Measurements from ENCODE around the gene APOBR.
"Not testable (repeated sequence)": the region's sequence is repeated elsewhere in the genome, so short reads cannot be mapped to it uniquely, and the experiment has no call there.

APOBR gene

DNA sequence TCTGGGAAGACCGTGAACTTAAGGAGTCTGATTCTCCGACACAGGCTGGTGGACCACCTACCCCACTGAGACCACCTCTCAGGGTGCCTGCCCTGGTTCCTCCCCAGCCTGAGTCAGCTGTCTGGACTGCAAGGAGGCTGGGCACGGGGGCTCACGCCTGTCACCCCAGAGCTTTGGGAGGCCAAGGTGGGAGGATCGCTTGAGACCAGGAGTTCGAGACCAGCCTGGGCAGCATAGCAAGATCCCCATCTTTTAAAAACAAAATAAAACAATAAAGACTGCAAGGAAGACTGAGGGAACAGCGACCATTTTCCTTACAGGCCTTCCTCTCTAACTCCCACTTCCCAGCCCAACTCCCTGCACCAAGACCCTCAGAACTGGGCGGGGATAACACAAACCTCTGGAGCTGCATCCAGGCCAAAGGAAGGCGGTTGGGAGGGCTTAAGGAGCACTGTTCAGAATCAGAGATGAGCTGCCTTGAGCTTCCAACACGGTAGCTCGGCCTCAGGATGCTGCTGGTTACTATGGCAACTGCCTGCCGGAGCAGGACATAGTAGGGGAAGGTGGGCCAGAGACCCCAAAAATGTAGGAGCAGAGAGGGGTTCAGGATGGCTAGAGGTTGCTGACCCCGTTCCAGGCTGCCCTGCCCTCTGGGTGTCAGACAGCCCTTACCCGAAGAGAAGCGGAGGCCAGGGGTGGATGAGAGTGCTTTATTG lies 4.4 kb downstream of the APOBR start:
- no peak for DNase-seq

- DNase-seq, result no peak
Observed at GRCh38 chr16:28499854-28500253, 5.4 kb downstream of the APOBR start.

DNA sequence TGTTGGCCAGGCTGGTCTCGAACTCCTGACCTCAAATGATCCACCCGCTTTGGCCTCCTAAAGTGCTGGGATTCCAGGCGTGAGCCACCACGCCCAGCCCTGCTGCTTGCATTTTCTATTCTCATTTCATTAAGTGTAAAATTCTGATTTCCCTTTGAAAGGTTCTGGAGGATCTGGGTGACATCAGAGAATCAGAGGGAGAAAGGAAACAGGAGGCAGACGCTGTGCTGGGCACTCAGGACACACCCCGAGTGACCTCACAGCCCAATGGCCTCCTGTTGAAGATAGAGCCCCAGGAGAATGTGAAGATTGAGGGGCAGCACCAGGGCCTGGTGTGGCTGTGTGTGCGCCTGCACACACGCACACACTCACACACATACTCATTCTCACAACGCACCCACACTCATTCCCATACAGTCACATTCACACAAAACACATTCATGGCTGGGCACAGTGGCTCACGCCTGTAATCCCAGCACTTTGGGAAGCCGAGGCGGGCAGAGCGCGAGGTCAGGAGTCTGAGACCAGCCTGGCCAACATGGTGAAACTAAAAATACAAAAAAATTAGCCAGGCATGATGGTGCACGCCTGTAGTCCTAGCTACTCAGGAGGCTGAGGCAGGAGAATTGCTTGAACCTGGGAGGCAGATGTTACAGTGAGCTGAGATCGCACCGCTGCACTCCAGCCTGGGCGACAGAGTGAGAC lies 6.2 kb downstream of the APOBR start:
- not testable (repeated sequence) for DNase-seq

DNA sequence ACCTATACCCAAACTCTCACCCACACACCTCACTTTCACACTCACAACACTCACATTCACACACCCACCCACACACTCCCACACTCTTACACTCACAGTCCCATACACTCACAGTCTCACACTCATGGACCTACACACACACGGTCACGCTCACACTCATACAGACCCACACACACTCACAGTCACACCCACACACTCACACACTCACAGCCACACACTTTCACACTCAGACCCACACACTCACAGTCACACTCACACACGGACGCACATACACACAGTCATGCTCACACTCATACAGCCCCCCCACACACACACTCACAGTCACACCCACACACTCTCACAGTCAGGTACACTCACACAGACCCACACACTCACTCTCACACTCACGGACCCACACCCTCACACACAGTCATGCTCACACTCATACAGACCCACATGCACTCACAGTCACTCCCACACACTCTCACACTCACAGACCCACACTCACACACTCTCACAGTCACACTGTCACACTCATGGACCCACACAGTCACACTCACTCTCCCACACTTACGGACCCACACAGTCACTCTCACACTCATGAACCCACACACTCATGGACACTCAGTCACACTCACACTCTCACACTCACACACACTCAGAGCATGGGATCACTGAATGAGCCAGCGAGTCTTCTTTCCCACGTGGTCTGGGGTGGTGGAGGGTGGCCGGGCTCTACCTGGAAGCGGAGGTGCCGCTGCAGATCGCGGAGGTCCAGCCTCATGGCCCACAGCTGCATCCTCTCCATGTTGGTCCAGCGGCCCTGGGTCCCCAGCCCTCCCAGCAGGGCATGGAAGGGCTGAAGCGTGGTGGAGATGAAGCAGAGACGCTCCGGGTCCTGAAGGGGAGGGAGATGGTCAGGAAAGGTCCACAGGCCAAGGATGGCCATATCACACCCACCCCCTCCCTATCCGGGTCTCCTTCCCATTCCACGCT lies 7.1 kb downstream of the APOBR start:
- DNase-seq, result no peak

DNA sequence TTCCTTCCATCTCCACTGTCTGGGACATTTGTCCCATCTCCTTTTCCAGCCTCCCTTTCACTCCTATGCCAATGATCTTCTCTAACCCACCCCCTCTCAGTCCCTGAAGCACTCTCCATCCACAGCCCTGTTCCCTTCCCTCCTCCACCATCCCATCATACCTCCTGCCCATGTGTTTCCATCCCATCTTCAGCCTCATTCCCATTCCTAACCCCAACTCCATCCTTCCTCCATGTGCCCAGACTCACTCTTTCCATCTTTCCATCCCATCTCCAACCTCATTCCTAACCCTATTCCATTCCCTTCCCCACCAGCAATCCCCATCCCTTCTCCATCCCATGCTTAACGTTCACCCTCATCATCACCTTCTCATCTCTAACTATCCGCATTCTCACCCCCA lies 7.8 kb downstream of the APOBR start:
- no peak for DNase-seq

DNA sequence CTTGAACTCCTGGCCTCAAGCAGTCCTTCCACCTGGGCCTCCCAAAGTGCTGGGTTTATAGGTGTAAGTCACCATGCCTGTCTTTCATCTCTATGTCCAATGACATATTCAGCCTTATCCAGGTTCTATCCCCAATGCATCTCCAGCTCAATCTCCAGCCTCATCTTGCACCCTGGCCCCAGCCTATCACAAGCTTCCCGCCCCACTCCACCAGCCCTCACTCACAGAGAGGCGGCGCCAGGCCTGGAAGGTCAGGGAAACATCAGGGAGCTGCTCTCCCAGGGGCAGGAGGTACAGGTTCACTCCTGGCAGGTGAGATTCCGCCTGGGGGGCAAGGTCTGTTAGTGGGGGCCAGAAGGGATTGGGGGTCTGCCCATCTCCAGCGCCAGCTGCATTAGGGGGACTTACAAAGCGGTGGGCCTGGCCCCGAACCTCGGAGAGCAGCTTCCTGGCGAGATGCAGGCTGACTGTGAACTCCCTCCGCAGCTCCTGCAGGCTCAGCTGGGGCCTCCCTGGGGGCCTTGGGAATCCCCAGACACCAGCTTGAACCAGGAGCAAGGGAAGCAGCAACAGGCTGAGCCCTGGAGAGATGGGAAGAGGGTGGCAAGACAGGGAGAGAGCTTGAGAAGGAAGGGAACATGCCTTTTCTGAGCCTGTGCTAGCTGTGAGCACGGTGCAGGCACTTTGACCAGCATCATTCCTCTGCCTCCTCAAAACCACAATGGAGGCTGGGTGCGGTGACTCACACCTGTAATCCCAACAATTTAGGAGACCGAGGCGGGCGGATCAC lies 9.2 kb downstream of the APOBR start:
- DNase-seq, result no peak

GRCh38 chr16:28504707-28505404 lies 10.4 kb downstream of the APOBR start:
- no peak for DNase-seq

DNA sequence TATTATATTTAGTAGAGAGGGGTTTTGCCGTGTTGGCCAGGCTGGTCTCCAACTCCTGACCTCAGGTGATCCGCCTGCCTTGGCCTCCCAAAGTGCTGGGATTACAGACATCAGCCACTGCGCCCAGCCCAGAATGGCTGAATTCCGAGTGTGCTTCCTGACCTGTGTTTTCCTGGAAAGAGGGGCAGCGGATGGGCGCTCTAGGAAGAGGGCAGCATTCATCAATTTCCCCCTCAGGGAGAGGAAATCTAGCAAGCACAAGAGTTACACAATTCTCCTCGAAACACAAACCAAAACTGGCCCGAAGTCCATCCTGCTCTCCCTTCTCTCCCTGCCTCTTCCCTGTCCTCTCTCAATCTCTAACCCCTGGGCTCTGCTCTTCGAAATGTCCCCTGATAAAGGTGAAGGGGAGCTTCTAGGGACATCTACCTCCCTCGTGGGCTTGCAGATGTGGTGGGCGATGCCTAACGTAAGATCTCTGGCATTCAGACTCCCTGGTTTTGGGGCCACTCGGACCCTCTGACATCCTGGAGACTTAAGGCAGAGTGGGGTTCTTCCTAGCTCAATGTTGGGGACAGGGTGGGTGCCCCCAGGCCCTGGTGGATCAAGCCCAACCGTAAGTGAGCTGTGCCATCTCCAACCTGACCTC lies 11.2 kb downstream of the APOBR start:
- no peak for DNase-seq

- DNase-seq, result no peak
Observed at GRCh38 chr16:28511031-28511430, 16.6 kb downstream of the APOBR start.

DNA sequence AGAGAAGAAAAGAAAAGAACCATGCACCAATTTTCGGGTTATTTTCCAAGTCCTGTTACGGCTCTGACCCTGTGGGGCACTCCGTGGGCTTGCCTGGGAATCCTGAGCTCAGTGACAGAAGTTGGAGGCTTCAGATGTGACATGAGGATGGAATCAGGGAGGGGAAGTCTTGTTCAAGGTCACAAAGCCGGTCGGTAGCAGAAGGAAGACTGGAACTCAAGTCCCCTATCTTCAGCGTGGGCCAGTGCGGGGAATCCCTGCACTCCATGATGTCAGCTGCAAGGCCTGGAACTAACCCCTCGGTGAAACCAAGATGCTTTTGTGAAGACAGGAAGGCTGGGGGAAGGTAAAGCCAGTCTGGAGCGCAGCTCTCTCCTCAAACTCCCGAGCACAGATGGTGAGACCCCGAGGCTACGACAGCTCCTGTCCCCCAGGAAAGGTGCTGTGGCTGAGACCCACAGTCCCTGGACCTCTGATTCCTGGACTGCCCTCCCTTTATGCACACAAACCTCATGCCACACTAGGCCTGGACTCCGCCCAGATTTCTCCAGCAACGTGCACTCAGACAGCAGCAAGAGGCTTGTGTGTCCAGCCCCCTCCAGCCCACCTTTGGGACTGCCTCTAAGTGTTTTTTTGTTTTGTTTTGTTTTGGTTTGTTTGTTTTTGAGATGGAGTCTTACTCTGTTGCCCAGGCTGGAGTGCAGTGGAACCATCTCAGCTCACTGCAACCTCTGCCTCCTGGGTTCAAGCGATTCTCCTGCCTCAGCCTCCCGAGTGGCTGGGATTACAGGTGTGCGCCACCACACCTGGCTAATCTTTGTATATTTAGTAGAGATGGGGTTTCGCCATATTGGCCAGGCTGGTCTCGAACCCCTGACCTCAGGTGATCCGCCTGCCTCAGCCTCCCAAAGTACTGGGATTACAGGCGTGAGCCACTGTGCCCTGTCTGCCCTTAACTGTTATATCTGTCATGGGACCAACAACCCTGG lies 17.7 kb downstream of the APOBR start:
- DNase-seq, result no peak

DNA sequence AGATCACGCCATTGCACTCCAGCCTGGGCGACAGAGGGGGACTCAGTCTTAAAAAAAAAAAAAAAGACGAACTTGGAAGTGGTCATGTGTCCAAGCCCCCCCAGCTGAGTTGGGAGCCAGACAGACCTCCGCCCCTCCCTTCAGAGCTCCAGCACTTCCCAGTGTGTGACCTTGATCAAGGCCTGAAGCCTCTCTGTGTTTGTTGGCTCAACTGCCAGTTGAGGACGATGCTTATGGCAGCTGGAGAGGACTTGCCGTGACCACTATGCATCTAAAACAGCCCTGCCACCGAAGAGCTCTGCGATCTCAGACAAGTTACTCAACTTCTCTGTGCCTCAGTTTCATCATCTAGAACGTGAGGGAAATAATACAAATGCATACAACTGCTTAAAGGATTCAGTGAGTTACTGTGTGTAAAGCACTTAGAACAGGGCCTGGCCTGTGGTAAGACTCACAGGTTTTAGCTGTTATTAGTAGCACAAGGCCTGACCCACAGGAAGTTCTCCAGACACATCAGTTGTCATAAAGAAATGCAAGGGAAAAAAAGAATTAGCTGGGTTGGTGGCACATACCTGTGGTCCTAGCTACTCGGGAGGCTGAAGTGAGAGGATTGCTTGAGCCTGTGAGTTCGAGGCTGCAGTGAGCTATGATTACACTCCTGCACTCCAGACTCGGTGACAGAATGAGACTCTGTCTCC lies 19.2 kb downstream of the APOBR start:
- DNase-seq, result no peak

DNA sequence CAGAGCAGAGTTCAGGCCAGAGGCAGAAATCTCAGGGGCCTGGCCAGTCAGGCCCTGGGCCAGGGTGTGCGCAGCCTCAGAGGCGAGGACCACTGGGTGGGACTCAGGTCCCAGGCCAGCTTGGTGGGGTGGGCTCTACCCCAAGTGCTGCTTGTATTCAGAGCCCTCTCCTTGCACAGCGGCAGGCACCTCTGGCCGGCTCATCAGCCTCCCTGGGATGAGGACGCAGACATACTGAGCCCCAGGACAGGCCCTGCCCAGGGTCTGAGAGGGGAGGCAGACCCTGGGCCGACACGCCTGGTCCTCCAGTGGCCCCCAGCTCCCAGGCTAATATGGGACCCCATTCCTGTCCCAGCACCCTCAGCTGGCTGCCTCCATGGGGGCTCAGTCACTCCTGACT lies 19.8 kb downstream of the APOBR start:
- no peak for DNase-seq

DNA sequence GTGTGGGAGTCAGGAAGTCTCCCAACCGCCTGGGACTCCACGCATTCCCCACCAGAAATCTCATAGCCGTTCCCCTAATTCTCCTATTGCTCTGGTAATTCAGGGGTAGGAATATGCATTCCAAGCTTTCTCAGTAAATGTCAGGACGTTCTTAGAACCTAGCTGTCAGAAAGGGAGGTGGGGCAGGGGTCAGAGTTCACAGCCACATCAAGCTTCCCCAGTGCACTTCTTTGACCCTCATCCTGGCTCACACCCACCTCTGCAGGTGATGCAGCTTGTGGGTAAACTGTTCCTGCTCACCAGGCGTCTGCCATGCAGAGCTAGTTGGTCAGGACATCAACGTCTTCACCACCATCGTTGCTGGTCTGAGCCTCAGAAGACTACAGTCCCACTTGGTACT lies 26.2 kb downstream of the APOBR start:
- DNase-seq, result no peak

GRCh38 chr16:28521436-28521835 lies 27.0 kb downstream of the APOBR start:
- DNase-seq, result no peak

GRCh38 chr16:28522792-28523191 lies 28.3 kb downstream of the APOBR start:
- DNase-seq, result no peak

DNA sequence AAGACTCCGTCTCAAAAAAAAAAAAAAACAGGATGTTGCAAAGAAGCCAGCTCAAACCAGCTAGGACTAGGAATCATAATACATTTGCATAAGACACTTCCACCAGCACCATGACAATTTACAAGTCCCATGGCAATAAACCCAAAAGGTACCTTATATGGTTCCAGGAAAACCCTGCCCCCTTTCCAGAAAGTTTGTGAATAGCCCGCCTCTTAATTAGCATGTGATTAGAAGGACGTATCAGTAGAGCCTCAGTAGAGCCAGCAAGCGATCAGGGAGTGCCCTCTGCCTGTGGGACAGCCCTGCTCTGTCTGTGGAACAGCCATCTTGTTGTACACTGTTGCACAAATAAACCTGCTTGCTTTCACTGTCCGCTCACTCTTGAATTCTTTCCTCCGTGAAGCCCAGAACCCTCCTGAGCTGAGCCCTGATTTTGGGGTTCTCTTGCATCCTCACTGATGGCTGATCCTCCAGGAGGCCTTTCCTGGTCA lies 30.3 kb downstream of the APOBR start:
- no peak for DNase-seq

- DNase-seq, result no peak
Observed at GRCh38 chr16:28526201-28527099, 32.0 kb downstream of the APOBR start.

DNA sequence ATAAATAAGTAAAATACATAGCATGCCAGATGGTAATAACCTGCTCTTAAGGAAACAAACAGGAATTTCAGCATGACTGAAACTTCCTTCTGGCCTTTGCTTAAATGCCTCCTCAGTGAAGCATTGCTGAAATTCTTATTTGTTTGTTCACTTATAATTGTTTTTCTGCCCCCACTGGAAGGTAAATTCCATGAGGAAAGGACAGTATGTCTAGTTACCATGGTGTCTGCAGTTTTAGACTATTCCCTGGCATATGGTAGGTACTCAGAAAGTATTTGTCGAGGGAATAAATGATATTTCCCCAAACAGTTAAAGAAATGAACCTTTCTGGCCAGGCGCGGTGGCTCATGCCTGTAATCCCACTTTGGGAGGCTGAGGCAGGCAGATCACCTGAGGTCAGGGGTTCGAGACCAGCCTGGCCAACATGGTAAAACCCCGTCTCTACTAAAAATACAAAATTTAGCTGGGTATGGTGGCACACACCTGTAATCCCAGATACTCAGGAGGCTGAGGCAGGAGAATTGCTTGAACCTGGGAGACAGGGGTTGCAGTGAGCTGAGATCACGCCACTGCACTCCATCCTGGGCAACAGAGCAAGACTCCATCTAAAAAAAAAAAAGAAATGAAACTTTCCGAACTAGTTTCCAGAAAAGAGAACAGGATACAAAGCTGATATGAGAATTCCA lies 32.8 kb downstream of the APOBR start:
- DNase-seq, result not testable (repeated sequence)

All from NCI-H774 (cell line).